HG03060 (cell line): Measurements from ENCODE around the gene SRRM5.
"Not testable (repeated sequence)": the region's sequence is repeated elsewhere in the genome, so short reads cannot be mapped to it uniquely, and the experiment has no call there.

Experiments used
- ATAC-seq: cut with Tn5 transposase; IDR thresholded peaks from one replicate; pipeline ENCODE4 v1.9.1; 2021; ENCODE audit warnings: low read depth, moderate number of reproducible peaks; ENCODE audit not compliant: unreplicated experiment

Gene SRRM5

GRCh38 chr19:43591904-43592772 lies 19.8 kb upstream of the SRRM5 start:
- ATAC-seq: no peak

GRCh38 chr19:43592800-43593350 lies 19.0 kb upstream of the SRRM5 start:
- no peak for ATAC-seq

DNA sequence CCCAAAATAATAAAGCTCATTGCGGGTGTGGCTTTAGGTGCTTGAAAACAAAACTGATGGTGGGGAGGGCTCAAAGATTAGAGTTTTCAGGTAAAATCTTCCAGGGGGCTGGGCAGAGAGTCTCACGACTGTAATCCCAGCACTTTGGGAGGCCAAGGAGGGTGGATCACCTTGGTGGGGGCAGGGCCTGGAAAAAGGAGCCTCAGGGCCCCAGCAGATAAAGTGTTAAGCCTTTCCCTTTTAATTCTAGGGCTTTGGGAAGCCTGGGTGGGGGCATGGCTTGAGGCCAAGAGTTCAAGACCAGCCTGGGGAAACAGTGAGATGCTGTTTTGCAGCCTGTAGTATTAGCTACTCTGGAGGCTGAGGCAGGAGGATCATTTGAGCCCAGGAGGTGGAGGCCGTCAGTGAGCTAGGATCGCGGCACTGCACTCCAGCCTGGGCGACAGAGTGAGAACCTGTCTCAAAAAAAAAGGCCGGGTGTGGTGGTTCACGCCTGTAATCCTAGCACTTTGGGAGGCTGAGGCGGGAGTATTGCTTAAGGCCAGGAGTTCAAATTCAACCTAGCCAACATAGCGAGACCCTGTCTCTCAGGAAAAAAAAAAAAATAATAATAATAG lies 17.7 kb upstream of the SRRM5 start:
- ATAC-seq: no peak

DNA sequence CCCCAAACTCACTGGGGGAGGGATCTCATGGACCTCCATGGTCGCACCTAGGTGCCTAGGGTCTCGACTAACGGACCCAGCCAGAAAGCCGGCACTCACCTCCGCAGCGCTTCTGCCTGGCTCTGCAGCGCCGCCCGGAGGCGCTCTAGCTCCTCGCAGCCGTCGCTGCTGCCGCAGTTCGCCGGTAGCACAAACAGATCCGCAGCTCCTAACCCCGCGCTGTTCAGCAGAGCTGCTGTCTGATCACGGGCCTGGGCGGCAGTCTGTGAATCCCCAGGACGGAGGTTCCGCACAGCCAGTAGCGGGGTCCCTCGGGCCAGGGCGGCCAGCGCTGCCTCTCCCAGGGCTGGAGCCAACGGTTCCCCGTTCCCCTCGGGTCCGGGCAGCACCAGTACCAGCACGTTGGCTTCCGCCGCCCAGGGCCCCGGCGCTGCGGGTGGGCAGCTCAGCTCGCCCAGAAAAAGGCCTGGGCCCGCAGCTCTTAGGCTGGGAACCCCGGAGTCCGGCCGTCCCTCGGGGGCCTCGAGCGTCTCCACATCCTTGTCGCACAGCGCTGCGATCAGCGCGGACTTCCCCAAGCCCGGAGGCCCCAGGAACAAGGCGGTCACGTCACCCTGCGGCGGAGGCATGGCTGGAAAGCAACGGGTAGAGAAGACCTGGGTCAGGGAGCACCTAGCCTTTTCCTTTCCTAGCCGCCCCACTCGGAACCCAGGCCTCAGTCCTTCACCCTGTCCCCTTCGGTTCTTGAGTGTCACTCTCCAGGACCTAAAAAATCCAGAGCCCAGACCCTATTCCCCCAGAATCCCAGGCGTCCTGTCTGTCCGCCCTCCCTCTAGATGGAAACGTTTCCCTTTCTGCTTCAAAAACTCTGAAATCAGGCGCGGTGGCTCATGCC lies 16.9 kb upstream of the SRRM5 start:
- ATAC-seq: no peak

- no peak for ATAC-seq
These were observed 16.3 kb upstream of the SRRM5 start for GRCh38 chr19:43595605-43595998.

DNA sequence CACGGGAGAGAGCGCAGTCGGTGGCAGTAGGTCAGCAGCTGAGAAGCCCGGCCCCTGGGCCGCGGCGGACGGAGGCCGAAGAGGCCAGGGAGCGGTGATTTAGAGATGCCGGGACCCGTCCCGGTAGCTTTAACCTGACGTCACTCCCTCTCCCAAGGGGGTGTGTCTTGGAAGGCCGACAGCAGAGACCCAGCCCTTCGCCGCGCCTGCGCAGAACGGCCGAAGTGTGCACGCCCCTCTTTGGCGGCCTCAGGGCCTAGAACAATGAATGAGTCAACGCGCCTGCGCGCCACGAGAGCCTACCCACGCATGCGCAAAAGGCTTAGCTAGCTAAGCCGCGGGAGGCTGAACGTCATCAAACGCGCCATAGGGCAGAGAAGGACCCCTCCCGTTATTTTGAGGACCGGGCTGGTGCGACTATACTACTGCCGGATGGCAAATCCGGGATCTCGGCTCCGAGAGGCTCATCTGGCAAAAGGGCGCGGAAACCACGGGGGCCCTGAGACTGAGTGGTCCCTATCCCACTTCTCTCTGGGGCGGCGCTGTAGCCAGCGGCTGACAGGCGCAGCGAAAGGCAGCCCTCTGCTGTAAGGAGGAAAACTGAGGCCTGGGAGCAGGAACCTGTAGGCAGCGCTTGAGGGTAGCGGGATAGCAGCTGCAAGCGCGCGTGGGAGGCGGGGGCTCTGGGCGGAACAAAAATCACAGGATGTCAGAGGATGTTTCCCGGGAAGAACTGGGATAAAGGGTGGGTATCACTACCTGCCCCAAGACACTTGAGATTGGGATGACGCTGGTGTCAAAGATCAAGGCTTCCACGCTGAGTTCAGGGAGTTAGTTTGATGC lies 15.7 kb upstream of the SRRM5 start, which contains the start of the genes IRGQ and ZNF576:
Gene IRGQ (minus strand): TSS at position 136 of the 843 bp plus-strand sequence. CDS start 796 bp downstream, outside the sequence.
Gene ZNF576 (plus strand): TSS at position 597 of the 843 bp plus-strand sequence. CDS start 514 bp downstream, outside the sequence.
- peak; percentile 81 for ATAC-seq

- ATAC-seq: no peak
These were observed 14.9 kb upstream of the SRRM5 start for GRCh38 chr19:43596842-43597461.

GRCh38 chr19:43597876-43598275 lies 14.0 kb upstream of the SRRM5 start:
- ATAC-seq: no peak

- ATAC-seq: no peak
These were observed 13.2 kb upstream of the SRRM5 start for GRCh38 chr19:43598445-43599240.

GRCh38 chr19:43599635-43600295 lies 12.1 kb upstream of the SRRM5 start:
- no peak for ATAC-seq

DNA sequence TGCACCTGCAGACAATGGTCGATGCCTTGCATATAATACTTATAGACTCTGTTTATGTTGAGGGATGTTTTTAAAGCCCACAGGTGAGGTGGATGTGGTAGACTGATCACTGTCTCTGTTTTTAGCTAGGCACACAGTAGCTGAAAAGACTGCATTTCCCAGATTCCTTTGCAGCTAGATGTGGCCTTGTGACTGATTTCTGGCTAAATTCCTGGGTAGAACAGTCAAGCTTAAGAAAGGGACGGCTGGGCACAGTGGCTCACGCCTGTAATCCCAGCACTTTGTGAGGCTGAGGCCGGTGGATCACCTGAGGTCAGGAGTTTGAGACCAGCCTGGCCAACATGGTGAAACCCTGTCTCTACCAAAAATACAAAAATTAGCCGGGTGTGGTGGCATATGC lies 11.6 kb upstream of the SRRM5 start:
- not testable (repeated sequence) for ATAC-seq

DNA sequence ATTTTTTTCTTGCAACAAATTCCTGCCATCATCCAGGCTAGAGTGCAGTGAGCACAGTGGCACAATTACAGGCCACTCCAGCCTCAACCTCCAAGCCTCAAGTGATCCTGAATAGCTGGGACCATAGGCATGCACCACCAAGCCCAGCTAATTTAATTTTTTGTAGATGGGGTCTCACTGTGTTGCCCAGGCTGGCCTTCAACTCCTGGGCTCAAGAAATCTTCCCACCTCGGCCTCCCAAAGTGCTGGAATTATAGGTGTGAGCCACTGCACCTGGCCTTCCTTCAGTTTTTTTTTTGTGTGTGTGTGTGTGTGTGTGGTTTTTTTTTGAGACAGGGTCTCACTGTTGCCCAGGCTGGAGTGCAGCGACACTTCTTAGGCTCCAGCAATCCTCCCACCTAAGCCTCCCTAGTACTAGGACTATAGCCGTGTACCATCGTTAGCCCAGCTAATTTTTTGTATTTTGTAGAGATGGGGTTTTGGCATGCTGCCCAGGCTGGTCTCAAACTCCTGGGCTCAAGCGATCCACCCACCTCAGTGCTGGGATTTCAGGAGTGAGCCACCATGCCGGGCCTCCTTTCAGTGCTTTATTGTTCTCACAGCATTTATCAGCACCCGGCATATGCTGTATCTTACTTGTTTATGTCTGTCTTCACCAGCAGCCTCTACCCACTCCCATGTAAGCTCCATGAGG lies 5.9 kb upstream of the SRRM5 start:
- no peak for ATAC-seq

- no peak for ATAC-seq
These were observed 5.2 kb upstream of the SRRM5 start for GRCh38 chr19:43606569-43607229.

DNA sequence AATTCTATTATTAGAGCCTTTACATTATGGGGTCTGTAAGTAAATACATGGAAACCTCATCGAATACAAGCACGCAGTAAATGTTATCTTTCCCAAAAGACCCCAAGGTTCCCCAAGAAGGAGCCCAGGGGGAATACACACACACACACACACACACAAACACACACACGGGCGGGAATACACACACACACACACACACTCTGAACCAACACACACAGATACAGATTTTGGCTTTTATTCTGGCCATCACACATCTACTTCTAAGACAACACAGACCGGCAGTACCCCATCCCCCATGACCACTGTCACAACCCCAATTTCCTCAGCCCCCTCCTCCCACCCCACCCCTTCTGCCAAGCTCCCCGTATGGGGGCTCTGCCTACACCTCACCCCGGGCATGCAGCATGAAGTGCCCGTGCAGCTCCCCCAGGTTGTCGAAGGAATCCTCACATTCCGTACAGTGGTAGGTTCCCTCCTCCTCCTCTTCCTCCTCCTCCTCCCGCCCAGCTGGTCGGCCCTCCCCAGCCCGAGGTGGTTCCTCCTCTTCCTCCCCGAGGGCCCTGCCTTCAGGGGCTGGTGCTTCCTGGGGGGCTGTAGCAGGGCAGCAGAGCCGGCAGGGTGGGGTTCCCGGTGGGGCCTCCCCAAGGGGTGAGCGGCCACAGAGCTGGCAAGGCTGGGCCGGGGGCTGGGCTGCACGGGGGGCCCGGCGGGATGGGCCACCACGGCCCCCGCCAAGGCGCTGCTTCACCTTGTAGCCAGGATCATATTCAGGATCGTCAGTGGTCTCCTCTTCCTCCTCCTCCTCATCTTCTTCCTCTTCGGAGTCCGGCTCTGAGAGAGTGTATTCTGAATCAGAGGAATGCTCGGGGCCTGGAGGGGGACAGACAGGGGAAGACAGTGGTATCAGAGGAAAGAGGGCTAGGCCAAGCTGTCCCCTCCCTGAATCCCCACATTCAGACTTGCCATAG lies 4.4 kb upstream of the SRRM5 start:
- no peak for ATAC-seq

DNA sequence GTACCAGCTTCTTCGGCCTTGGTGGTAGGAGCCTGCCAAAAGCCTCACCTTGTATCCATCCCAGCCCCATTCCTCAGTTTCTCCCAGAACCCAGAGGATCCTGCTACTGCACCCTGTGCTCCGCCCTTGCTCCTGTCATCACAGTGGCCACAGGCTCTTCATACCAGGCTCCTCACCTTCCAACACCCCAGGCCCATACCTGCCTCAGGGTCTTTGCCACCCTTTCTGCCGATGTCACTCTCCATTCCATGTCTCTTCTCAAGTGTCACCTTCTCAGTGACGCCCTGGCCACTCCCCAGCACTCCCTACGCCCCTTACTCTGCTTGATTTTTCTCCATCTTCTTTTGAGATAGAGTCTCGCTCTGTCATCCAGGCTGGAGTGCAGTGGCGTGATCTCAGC lies 2.0 kb upstream of the SRRM5 start:
- no peak for ATAC-seq

DNA sequence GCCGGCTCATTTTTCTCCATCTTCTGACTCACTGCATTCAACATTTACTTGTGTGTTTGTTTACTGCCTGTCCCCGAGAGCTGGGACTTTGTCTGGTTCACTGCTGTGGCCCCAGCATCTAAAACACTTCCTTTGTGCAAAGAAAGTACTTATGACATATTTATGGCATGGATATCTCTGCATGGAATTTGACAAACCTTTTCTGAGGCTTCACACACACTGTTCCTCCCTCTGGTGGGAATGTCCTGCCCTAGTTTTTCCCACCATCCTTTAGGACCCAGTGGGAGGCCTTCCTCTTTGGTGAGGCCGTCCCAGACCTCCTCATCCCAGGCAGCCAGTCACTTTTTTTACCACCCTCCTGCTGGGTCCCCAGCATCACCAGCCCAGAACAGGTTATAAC lies 1.4 kb upstream of the SRRM5 start:
- ATAC-seq: no peak
